Sigmoid colon (tissue), 4 donors: ENCODE data around the gene SSTR1.

Source experiments
- EP300 ChIP-seq, 4 donors: sonication (generic); formaldehyde crosslinking; IDR thresholded peaks; one replicate each; pipeline ENCODE4 v1.6.1; 2017; ENCODE audit warnings: antibody characterized with exemption in 4 of 4
- POLR2A ChIP-seq, 2 donors: fragments of 450-650 bp; IDR thresholded peaks; one replicate each; pipeline ENCODE4 v1.6.1; 2016; ENCODE audit warnings: antibody characterized with exemption in 2 of 2, mild to moderate bottlenecking in 2 of 2, moderate library complexity in 2 of 2
- POLR2AphosphoS5 ChIP-seq, 4 donors: sonication (generic); formaldehyde crosslinking; IDR thresholded peaks; one replicate each; pipeline ENCODE4 v1.6.1; 2017; ENCODE audit warnings: antibody characterized with exemption in 4 of 4
- TF ChIP-seq, protein P1 (sequence below), 4 experiments: fragments of 450-650 bp in 3 of 4; fragments of 200-600 bp in 1 of 4; IDR thresholded peaks; one replicate each; pipeline ENCODE4 v1.5.1; 2016 to 2019; ENCODE audit warnings: antibody characterized with exemption in 4 of 4, mild to moderate bottlenecking in 3 of 4, moderate library complexity in 2 of 4

DNA sequence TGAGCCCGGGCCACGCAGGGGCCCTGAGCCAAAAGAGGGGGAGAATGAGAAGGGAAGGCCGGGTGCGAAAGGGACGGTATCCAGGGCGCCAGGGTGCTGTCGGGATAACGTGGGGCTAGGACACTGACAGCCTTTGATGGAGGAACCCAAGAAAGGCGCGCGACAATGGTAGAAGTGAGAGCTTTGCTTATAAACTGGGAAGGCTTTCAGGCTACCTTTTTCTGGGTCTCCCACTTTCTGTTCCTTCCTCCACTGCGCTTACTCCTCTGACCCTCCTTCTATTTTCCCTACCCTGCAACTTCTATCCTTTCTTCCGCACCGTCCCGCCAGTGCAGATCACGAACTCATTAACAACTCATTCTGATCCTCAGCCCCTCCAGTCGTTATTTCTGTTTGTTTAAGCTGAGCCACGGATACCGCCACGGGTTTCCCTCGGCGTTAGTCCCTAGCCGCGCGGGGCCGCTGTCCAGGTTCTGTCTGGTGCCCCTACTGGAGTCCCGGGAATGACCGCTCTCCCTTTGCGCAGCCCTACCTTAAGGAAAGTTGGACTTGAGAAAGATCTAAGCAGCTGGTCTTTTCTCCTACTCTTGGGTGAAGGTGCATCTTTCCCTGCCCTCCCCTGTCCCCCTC is 3.0 kb downstream of the SSTR1 start:
- TF ChIP-seq POLR2A (IDR thresholded peaks at IDR 0.05) (no peak), EP300 (IDR thresholded peaks at IDR 0.05) (no peak), POLR2AphosphoS5 (IDR thresholded peaks at IDR 0.05) (no peak)
- TF ChIP-seq, protein P1, sequence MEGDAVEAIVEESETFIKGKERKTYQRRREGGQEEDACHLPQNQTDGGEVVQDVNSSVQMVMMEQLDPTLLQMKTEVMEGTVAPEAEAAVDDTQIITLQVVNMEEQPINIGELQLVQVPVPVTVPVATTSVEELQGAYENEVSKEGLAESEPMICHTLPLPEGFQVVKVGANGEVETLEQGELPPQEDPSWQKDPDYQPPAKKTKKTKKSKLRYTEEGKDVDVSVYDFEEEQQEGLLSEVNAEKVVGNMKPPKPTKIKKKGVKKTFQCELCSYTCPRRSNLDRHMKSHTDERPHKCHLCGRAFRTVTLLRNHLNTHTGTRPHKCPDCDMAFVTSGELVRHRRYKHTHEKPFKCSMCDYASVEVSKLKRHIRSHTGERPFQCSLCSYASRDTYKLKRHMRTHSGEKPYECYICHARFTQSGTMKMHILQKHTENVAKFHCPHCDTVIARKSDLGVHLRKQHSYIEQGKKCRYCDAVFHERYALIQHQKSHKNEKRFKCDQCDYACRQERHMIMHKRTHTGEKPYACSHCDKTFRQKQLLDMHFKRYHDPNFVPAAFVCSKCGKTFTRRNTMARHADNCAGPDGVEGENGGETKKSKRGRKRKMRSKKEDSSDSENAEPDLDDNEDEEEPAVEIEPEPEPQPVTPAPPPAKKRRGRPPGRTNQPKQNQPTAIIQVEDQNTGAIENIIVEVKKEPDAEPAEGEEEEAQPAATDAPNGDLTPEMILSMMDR (IDR thresholded peaks at IDR 0.05) = no peak
